Upper lobe of right lung (tissue), 1 donor: ENCODE data around the gene SLC45A3. TPM values are rescaled to one million over a fixed set of nuclear protein-coding genes. Genes with fewer than 3 reads are reported as not detected.
"Not testable (repeated sequence)": the region's sequence is repeated elsewhere in the genome, so short reads cannot be mapped to it uniquely, and the experiment has no call there.

Experiments
- ATAC-seq: fragments of 200-7000 bp; cut with Tn5 transposase; one replicate; pipeline ENCODE4 v1.9.1; 2020; ENCODE audit warnings: mild to moderate bottlenecking, moderate library complexity
- DNase-seq: peaks from one replicate; pipeline ENCODE4 v3.0.0-alpha.2; 2020
- H3K27ac ChIP-seq: fragments of 200-600 bp; one replicate; pipeline ENCODE4 v1.8.0; 2022
- H3K27me3 ChIP-seq: fragments of 200-600 bp; one replicate; pipeline ENCODE4 v1.8.0; 2022; ENCODE audit warnings: mild to moderate bottlenecking
- H3K36me3 ChIP-seq: fragments of 200-600 bp; one replicate; pipeline ENCODE4 v1.8.0; 2022
- H3K4me1 ChIP-seq: fragments of 200-600 bp; one replicate; pipeline ENCODE4 v1.8.0; 2022
- H3K4me3 ChIP-seq: fragments of 200-600 bp; one replicate; pipeline ENCODE4 v1.8.0; 2022; ENCODE audit warnings: mild to moderate bottlenecking
- H3K9me3 ChIP-seq: fragments of 200-600 bp; one replicate; pipeline ENCODE4 v1.8.0; 2022
- intact Hi-C: fragments of 100-400 bp; cut with DNase I; formaldehyde crosslinking; loops from one replicate; pipeline ENCODE4 v1.11.0; 2022
- total RNA-seq: library from RNA; stranded (reverse); fragmentation: NEBNext Ultra II Directional; extraction: Animal tissue kit (Norgen Biotek cat#: 25700); gene quantifications from one replicate; pipeline ENCODE4 v1.2.1, GENCODE V29; 2021
- TF ChIP-seq, protein P1 (sequence below): fragments of 200-600 bp; IDR thresholded peaks from one replicate; pipeline ENCODE4 v1.8.0; 2022; ENCODE audit warnings: antibody characterized with exemption
- donor health status: DM: no; HTN: yes; CAD: no; lungs with severe emphysema.

Gene SLC45A3
- total RNA-seq, 1 donor from 2014 or later, result 8.6 TPM

- Histone ChIP-seq H3K9me3 (no peaks in the 10 kb centered on the region), H3K4me3 (no peak overlapping the region), H3K27ac (no peak overlapping the region), H3K27me3 (no peaks in the 10 kb centered on the region), H3K36me3 (no peaks in the 10 kb centered on the region), H3K4me1 (peaks cover 6% of the 10 kb centered on the region)
- TF ChIP-seq, protein P1, sequence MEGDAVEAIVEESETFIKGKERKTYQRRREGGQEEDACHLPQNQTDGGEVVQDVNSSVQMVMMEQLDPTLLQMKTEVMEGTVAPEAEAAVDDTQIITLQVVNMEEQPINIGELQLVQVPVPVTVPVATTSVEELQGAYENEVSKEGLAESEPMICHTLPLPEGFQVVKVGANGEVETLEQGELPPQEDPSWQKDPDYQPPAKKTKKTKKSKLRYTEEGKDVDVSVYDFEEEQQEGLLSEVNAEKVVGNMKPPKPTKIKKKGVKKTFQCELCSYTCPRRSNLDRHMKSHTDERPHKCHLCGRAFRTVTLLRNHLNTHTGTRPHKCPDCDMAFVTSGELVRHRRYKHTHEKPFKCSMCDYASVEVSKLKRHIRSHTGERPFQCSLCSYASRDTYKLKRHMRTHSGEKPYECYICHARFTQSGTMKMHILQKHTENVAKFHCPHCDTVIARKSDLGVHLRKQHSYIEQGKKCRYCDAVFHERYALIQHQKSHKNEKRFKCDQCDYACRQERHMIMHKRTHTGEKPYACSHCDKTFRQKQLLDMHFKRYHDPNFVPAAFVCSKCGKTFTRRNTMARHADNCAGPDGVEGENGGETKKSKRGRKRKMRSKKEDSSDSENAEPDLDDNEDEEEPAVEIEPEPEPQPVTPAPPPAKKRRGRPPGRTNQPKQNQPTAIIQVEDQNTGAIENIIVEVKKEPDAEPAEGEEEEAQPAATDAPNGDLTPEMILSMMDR, result no peak
- DNase-seq, result no peak
- intact Hi-C loops, result loop anchor here (5.0 kb wide), 1 partner anchor 51 kb away; no protein-coding TSS in a partner anchor
- no peak for ATAC-seq
These were observed 42.3 kb downstream of the SLC45A3 start for GRCh38 chr1:205637854-205638468.

DNA sequence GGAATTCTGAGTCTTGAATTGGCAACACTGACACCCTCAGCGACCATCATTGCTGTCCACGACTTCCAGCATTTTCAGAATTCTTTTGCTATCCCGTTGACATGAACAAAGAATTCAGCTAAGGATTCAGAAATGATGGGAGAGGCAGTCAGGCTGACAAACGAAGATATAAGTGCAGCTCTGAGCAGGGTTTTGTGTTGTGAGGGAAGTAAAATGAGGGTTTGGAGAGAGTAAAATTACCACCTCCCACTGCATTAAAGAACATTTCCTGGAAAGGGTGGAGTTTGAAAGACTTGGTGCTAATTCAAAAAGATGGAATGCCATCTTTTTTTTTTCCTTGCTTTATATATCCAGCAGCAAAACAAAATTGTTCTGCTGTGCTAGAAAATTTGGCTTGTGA lies 43.6 kb downstream of the SLC45A3 start:
- Histone ChIP-seq H3K4me1 (peaks cover 13% of the 10 kb centered on the region), H3K36me3 (no peaks in the 10 kb centered on the region), H3K4me3 (no peak overlapping the region), H3K9me3 (no peaks in the 10 kb centered on the region), H3K27me3 (no peaks in the 10 kb centered on the region), H3K27ac (peak overlapping the region; percentile 31)
- no peak for DNase-seq
- intact Hi-C loops, result loop anchor here (5.0 kb wide), 1 partner anchor 49 kb away; no protein-coding TSS in a partner anchor
- TF ChIP-seq, protein P1, result no peak
- ATAC-seq, result no peak

DNA sequence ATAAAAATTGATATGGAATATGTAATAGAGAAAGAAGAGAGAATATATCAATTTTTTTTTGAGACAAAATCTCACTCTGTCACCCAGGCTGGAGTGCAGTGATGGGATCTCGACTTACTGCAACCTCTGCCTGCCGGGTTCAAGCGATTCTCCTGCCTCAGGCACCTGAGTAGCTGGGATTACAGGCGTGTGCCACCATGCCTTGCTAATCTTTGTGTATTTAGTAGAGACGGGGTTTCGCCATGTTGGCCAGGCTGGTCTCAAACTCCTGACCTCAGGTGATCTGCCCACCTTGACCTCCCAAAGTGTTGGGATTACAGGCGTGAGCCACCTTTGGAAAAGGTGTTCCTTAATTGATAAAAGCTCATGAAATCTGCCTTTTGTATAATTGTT lies 44.2 kb downstream of the SLC45A3 start:
- peaks cover 13% of the 10 kb centered on the region for H3K4me1 ChIP-seq
- H3K36me3 ChIP-seq, H3K27ac ChIP-seq, ATAC-seq, H3K4me3 ChIP-seq, DNase-seq, H3K27me3 ChIP-seq, H3K9me3 ChIP-seq: not testable (repeated sequence)
- intact Hi-C loops, result loop anchor here (5.0 kb wide), 1 partner anchor 49 kb away; no protein-coding TSS in a partner anchor

GRCh38 chr1:205633421-205633976 lies 46.8 kb downstream of the SLC45A3 start:
- ATAC-seq, result no peak
- no peak for DNase-seq
- Histone ChIP-seq H3K9me3 (no peaks in the 10 kb centered on the region), H3K4me1 (peaks cover 26% of the 10 kb centered on the region), H3K27me3 (no peaks in the 10 kb centered on the region), H3K36me3 (no peaks in the 10 kb centered on the region), H3K27ac (no peak overlapping the region), H3K4me3 (no peak overlapping the region)
- TF ChIP-seq, protein P1, result no peak
- intact Hi-C loops, result no loop called here

GRCh38 chr1:205632669-205633169 lies 47.6 kb downstream of the SLC45A3 start:
- TF ChIP-seq, protein P1, result no peak
- no peak for DNase-seq
- intact Hi-C loops, result no loop called here
- H3K27ac ChIP-seq, result peak overlapping the region; percentile 92
- H3K36me3 ChIP-seq, result no peaks in the 10 kb centered on the region
- ATAC-seq, result no peak
- H3K9me3 ChIP-seq, result no peaks in the 10 kb centered on the region
- peak overlapping the region; percentile 82 for H3K4me3 ChIP-seq
- H3K27me3 ChIP-seq, result no peaks in the 10 kb centered on the region
- peaks cover 26% of the 10 kb centered on the region for H3K4me1 ChIP-seq
